HG03097 (cell line): Measurements from ENCODE around the gene SYT3.

Experiments used
- ATAC-seq: cut with Tn5 transposase; IDR thresholded peaks from one replicate; pipeline ENCODE4 v1.9.1; 2021; ENCODE audit not compliant: unreplicated experiment, low FRiP score

Gene SYT3

DNA sequence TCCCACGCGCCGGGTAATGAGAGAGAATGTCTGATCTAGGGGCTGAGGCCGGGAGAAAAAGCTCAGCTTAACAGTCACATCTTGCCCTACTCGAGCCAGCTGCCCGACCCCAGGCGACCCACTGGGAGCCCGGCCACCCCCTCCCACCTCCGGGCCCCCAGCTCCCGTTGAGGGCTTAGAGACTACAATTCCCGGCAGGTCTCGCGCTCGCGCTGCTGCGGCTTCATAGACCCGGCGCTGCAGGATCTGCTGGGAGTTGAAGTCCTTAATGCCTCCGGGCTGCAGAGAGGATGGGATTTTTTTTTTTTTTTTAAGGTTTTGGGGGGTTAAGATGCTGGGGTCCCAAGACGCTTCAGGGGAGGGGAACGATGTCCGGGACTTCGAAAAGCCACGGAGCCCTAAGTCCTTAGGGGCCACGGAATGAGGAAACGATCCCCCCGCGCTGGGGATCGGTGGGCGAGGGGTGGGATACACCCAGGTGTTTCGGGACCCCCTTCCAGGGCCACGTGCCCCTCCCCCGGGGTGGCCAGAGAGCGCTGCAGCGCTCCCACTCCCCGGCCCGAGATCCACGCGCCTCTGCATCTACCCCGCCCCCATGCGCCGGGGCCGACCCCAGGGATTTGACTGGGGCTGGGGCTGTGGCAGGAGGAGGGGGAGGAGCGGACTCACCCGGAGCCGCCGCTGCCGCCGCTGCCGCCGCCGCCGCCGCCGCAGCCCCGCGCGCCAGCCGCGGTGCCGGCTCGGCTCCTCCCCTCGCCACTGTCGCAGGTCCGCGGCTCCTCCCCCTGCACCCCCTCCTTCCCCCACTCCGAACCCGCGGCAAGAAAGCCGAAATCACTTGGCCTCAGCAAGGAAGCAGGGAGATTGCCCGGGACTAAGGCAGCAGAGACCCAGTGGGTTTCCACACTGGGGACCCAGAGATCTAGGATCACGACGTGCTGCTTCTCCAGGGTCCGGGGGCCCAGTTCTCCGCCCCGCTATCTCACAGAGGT is at the start of gene SYT3:
Gene SYT3 (minus strand): TSS at position 761 of the 992 bp plus-strand sequence. CDS start 2,470 bp downstream, outside the sequence.
- ATAC-seq: no peak

GRCh38 chr19:50688766-50689165 is 49.1 kb upstream of the SYT3 start:
- no peak for ATAC-seq

DNA sequence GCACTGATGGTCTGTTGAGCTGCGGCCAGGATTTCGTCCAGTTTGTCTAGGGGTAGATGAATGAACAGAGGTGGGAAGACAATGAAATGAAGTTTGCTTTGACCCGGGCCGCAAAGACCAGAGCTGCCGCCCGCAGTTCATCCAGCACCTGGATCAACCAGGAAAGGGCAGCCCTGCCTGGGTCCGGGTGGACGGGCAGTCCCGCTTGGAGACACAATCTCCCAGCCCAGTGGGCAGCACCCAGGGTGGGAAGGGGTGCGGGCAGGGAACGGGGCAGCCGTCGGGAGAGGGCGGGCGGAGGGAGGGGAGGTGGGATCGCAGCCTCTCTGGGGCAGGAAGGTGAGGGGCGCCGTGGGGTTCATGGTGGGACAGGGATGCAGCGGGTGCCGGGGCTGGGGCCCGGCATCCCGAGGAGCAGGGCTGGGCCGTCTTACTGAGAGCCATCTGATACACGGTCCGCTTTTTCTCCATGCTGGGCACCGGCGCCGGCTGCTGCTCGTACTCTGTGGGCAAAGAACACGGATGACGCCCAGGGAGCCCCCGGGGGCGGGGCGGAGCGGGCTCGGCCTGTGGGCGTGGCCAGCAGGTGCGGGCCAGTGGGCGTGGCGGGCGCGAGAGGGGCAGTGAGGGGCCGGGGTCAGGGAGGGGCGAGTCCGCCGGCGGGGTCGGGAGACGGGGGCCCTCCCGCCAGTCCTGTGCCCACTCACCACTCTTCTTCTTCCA is 46.8 kb upstream of the SYT3 start:
- no peak for ATAC-seq

- no peak for ATAC-seq
Measured at GRCh38 chr19:50679177-50680125, 39.8 kb upstream of the SYT3 start.

DNA sequence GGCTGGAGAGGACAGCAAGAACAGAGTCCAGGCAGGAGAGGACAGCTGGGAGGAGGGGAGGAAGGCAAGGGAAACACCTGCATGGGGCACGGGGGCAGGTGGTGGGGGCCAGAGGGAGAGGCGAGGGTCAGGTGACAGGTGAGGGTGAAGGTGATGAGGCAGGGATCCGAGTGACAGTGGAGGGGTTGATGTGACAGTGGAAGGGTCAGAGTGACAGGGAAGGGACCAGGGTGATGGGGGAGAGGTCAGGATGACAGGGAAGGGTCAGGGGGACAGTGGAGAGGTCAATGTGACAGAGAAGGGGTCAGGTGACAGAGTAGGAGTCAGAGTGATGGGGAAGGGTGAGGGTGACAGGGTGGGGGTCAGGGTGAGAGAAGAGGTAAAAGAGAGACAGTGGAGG is 38.6 kb upstream of the SYT3 start:
- ATAC-seq: no peak

DNA sequence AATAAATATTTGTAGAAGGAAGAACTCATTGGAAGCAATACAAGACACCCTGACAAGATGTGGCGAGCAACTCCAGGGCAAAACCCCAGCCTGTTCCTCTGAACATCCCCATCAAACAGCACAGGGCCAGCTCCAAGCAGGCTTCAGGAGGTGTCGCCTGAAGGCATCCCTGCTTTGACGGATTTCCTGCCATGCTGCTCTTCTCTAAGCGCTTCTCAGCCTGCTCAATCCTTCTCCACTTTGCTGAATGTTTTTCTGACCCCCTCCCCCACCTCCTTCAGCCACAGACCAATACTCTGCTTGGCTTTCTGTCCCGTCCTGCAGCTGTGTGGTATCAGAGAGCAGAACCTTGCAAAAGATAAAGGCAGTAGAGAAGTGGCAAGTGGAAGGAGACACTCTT is 38.0 kb upstream of the SYT3 start:
- no peak for ATAC-seq

- no peak for ATAC-seq
Measured at GRCh38 chr19:50676625-50677197, 37.0 kb upstream of the SYT3 start.

DNA sequence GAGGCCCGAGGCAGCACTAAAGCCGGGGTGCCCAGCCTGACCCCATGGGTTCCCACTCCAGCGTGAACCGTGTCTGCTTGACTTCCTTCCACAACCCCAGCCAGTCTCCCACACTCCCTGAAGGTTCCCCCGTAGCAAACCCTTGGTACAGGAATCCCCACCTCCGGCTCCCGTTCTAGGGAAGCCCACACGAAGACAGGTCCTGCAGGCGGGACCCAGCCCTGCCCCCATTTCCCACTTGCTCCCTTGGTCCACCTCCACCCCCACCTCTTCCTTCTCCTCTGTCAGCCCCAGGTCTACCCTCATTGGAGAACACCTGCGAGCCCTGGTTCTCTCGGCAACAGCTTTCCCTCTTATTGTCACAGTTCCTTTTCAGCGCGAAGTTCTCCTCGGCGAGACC is 33.4 kb upstream of the SYT3 start:
- ATAC-seq: no peak

- no peak for ATAC-seq
Measured at GRCh38 chr19:50670102-50670380, 30.4 kb upstream of the SYT3 start.

- ATAC-seq: no peak
Measured at GRCh38 chr19:50669302-50670101, 29.8 kb upstream of the SYT3 start.

GRCh38 chr19:50668879-50669278 is 29.2 kb upstream of the SYT3 start:
- ATAC-seq: no peak

GRCh38 chr19:50668416-50668815 is 28.7 kb upstream of the SYT3 start:
- no peak for ATAC-seq

DNA sequence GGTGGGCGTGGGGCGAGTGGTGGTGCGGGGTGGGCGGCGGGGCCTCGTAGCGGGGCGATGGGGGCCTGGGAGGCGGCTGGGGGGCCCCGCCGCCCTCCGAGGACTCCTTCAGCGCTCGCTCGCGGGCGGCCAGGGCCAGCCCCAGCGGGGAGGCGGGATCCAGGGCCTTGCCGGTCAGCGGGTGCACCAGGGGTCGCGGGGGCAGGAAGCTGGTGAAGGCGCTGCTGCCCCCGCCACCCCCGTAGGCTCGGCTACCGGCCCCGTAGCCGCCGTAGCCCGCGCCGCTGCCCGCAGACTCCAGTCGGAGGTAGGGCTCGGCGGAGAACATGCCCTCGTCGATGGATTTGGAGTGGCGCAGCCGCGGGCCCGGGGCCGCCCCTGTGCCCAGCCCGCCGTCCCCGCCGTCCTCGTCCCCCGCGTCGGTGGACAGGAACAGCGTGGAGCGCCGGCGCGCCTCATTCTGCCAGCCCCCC is 28.1 kb upstream of the SYT3 start:
- no peak for ATAC-seq

GRCh38 chr19:50667177-50667758 is 27.6 kb upstream of the SYT3 start:
- no peak for ATAC-seq

GRCh38 chr19:50666346-50667176 is 26.9 kb upstream of the SYT3 start:
- ATAC-seq: no peak

DNA sequence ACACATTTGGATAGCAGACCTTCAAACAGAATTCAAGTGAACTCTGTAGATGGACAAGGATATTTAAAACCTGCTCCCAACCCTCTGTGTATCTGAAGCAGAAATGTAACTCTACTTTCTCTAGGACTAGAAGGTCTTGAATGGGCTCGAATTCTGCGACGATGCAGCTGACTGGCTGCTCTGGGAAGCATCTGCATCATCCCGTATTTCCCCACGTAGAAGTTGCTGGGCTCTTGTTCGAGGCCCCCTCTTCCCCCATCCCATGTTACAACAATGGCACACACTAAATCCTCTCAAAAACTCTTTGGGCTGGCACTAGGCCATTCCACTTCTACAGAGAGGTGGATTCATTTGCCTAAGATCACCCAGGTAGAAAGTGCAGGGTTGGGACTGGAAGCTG is 24.5 kb upstream of the SYT3 start:
- no peak for ATAC-seq

DNA sequence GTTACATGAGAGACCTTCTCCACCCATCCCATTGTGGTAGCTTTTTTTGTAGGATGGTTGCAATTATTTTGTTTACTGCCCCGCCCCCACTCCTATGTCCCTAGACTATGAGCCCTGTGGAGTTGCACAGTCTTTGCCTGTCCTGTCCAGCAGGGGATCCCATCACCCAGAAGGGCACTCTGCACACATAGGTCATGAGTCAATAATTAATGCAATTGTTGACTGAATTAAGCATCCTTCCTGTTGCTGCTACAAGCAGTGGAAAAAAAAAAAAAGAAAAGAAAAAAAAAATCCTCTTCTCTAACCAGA is 23.8 kb upstream of the SYT3 start:
- ATAC-seq: no peak

- no peak for ATAC-seq
Measured at GRCh38 chr19:50662651-50663481, 23.2 kb upstream of the SYT3 start.
